WERI-Rb-1 (cell line): ENCODE measurements around the gene FOXI1.

Experiments
- DNase-seq: peaks from one replicate; pipeline ENCODE4 v3.0.0-alpha.2; 2020
- H3K27ac ChIP-seq: fragments of 250-450 bp; sonication (Bioruptor Pico); 2 replicates; pipeline ENCODE4 v1.5.1; 2020; ENCODE audit warnings: mild to moderate bottlenecking, moderate library complexity
- H3K27me3 ChIP-seq: fragments of 250-450 bp; sonication (Bioruptor Pico); 2 replicates; pipeline ENCODE4 v1.5.1; 2021; ENCODE audit warnings: mild to moderate bottlenecking, low read depth, moderate library complexity; ENCODE audit not compliant: insufficient read depth, severe bottlenecking
- H3K36me3 ChIP-seq: fragments of 250-450 bp; sonication (Bioruptor Pico); 2 replicates; pipeline ENCODE4 v1.5.1; 2020; ENCODE audit warnings: mild to moderate bottlenecking, moderate library complexity
- H3K4me3 ChIP-seq: 2 replicates; pipeline ENCODE4 v1.5.1; 2011; ENCODE audit warnings: low read depth, mild to moderate bottlenecking, control low read depth, low read length
- H3K9me3 ChIP-seq: fragments of 250-450 bp; sonication (Bioruptor Pico); 2 replicates; pipeline ENCODE4 v1.5.1; 2021; ENCODE audit warnings: mild to moderate bottlenecking, moderate library complexity; ENCODE audit not compliant: severe bottlenecking
- TF ChIP-seq, protein P1 (sequence below): IDR thresholded peaks from 2 replicates; pipeline ENCODE4 v1.5.1; 2011; ENCODE audit warnings: low read depth, mild to moderate bottlenecking, control low read depth, inconsistent platforms, low read length

FOXI1 gene

DNA sequence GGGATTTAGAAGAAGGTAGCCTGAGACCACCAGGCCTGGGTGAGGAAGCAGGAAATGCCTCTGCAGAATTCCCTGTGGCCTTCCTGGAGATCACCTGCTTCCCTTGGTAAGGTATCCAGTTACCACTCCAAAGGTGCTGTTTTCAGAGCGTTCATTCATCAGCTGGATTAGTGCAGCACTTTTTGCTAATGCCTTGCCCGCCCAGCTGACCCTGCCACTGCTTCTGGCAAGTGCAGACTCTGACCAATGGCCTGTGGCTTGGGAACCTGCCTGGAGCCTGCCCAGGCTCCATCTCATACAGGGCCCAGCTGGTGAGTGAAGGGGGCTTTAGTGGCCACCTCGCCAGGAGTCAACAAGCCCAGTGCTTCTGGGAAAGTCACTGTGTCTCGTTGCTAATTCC, 48.6 kb downstream of the FOXI1 start:
- TF ChIP-seq, protein P1, sequence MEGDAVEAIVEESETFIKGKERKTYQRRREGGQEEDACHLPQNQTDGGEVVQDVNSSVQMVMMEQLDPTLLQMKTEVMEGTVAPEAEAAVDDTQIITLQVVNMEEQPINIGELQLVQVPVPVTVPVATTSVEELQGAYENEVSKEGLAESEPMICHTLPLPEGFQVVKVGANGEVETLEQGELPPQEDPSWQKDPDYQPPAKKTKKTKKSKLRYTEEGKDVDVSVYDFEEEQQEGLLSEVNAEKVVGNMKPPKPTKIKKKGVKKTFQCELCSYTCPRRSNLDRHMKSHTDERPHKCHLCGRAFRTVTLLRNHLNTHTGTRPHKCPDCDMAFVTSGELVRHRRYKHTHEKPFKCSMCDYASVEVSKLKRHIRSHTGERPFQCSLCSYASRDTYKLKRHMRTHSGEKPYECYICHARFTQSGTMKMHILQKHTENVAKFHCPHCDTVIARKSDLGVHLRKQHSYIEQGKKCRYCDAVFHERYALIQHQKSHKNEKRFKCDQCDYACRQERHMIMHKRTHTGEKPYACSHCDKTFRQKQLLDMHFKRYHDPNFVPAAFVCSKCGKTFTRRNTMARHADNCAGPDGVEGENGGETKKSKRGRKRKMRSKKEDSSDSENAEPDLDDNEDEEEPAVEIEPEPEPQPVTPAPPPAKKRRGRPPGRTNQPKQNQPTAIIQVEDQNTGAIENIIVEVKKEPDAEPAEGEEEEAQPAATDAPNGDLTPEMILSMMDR: no peak
- H3K4me3 ChIP-seq: no peak overlapping the region
- H3K27me3 ChIP-seq: peaks cover 64% of the 10 kb centered on the region
- DNase-seq: no peak
- no peaks in the 10 kb centered on the region for H3K36me3 ChIP-seq
- no peak overlapping the region for H3K27ac ChIP-seq
- no peaks in the 10 kb centered on the region for H3K9me3 ChIP-seq

- TF ChIP-seq, protein P1: no peak
- DNase-seq: no peak
Observed at GRCh38 chr5:170154744-170155143, 49.0 kb downstream of the FOXI1 start.

GRCh38 chr5:170155771-170156170, 50.1 kb downstream of the FOXI1 start:
- H3K27ac ChIP-seq: no peak overlapping the region
- TF ChIP-seq, protein P1: no peak

More at GRCh38 chr5:170154744-170155143, 49.0 kb downstream of the FOXI1 start:
- Histone ChIP-seq H3K4me3 (no peak overlapping the region), H3K36me3 (no peaks in the 10 kb centered on the region), H3K9me3 (no peaks in the 10 kb centered on the region), H3K27me3 (peaks cover 66% of the 10 kb centered on the region), H3K27ac (no peak overlapping the region)

DNA sequence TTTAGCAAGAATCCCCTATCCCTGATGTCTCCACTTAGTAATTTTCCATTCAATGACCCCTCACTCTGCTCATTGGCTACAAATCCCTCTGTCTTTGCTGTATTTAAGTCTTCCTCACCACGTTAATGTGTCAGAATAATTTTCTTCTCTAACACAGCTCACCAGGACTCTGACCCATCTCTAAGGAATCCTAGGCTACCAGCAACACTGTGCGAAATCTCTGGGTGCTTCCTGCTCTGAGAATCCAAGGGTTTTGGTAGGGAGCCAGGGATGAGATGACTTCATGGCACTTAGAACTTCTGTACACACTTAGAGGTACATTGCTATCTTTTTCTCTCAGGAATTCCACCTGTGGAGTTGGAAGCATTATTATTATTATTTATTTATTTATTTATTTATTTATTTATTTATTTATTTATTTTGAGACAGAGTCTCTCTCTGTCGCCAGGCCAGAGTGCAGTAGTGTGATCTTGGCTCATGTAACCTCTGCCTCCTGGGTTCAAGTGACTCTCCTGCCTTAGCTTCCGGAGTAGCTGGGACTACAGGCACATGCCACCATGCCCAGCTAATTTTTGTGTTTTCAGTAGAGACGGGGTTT, 53.5 kb downstream of the FOXI1 start:
- TF ChIP-seq, protein P1: no peak
- H3K36me3 ChIP-seq: no peaks in the 10 kb centered on the region
- H3K4me3 ChIP-seq: no peak overlapping the region
- H3K9me3 ChIP-seq: no peaks in the 10 kb centered on the region
- H3K27me3 ChIP-seq: peaks cover 66% of the 10 kb centered on the region
- H3K27ac ChIP-seq: no peak overlapping the region
- DNase-seq: no peak

More at GRCh38 chr5:170155771-170156170, 50.1 kb downstream of the FOXI1 start:
- H3K4me3 ChIP-seq: no peak overlapping the region
- no peaks in the 10 kb centered on the region for H3K36me3 ChIP-seq
- DNase-seq: no peak
- H3K27me3 ChIP-seq: peaks cover 72% of the 10 kb centered on the region
- H3K9me3 ChIP-seq: no peaks in the 10 kb centered on the region
